ENCODE data around the gene GVQW3. TPM values are rescaled to one million over a fixed set of nuclear protein-coding genes. Genes with fewer than 3 reads are reported as not detected.

The GVQW3 gene
- total RNA-seq, 1 donor from 2014 or later = 3.3 TPM

DNA sequence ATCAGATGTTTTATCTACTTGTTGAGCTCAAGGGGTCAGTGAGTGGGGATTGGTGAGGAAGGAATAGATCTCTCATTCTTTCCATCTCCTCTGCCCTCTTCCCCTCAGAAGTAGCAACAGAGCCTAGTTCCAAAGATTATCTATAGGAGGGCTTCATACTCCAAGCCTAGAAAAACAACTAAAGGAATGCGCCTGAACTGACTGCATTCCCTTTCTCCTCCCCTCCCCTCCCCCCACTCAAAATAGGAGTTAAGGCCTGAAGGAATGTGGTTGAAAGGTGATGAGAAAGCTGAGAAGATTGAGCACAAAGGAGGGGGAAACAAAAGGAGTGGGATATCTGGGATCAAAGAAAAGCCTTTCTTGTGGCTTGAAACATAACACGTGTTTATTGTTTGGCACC lies 74.2 kb downstream of the GVQW3 start:
- H3K4me1 ChIP-seq = no peaks in the 10 kb centered on the region
- no peak overlapping the region for H3K4me3 ChIP-seq

GRCh38 chr11:76455931-76456330 lies 74.8 kb downstream of the GVQW3 start:
- intact Hi-C loops (cut with DNase I) = no loop called here

More for the DNA sequence above, 74.2 kb downstream of the GVQW3 start:
- Histone ChIP-seq H3K9me3 (no peaks in the 10 kb centered on the region), H3K27ac (no peak overlapping the region), H3K36me3 (peaks cover 87% of the 10 kb centered on the region), H3K27me3 (ENCODE audit: low read depth) (no peaks in the 10 kb centered on the region)
- no peak for TF ChIP-seq CTCF (IDR thresholded peaks at IDR 0.05)
- ATAC-seq = no peak
- intact Hi-C loops (cut with DNase I) = no loop called here
- no peak for DNase-seq

GRCh38 chr11:76456571-76456970 lies 75.4 kb downstream of the GVQW3 start:
- H3K36me3 ChIP-seq = peaks cover 90% of the 10 kb centered on the region
- TF ChIP-seq CTCF (IDR thresholded peaks at IDR 0.05) = no peak

More at GRCh38 chr11:76455931-76456330, 74.8 kb downstream of the GVQW3 start:
- Histone ChIP-seq H3K36me3 (peaks cover 87% of the 10 kb centered on the region), H3K4me3 (no peak overlapping the region), H3K9me3 (no peaks in the 10 kb centered on the region), H3K4me1 (no peaks in the 10 kb centered on the region), H3K27me3 (ENCODE audit: low read depth) (no peaks in the 10 kb centered on the region), H3K27ac (no peak overlapping the region)
- no peak for TF ChIP-seq CTCF (IDR thresholded peaks at IDR 0.05)
- ATAC-seq (no peak), DNase-seq (no peak)

More at GRCh38 chr11:76456571-76456970, 75.4 kb downstream of the GVQW3 start:
- H3K27me3 ChIP-seq (ENCODE audit: low read depth) = no peaks in the 10 kb centered on the region
- no peak overlapping the region for H3K4me3 ChIP-seq
- intact Hi-C loops (cut with DNase I) = no loop called here
- H3K9me3 ChIP-seq = no peaks in the 10 kb centered on the region
- no peak overlapping the region for H3K27ac ChIP-seq
- no peaks in the 10 kb centered on the region for H3K4me1 ChIP-seq
- ATAC-seq (no peak), DNase-seq (no peak)

Other genes starting within 250 kb of the GVQW3 start
- 9.2 TPM for gene WNT11, start 174.8 kb upstream of the GVQW3 start, total RNA-seq
- gene THAP12, start 191 bp upstream of the GVQW3 start, total RNA-seq = 34.3 TPM
- gene EMSY, start 63.7 kb downstream of the GVQW3 start, total RNA-seq = 21.1 TPM